GM10847 (cell line): ENCODE data around the gene ALDH16A1.

Experiments used
- POLR2A ChIP-seq: IDR thresholded peaks from 2 replicates; pipeline ENCODE4 v1.6.1; 2011; ENCODE audit not compliant: insufficient read length; ENCODE audit errors: extremely low read depth

The ALDH16A1 gene

DNA sequence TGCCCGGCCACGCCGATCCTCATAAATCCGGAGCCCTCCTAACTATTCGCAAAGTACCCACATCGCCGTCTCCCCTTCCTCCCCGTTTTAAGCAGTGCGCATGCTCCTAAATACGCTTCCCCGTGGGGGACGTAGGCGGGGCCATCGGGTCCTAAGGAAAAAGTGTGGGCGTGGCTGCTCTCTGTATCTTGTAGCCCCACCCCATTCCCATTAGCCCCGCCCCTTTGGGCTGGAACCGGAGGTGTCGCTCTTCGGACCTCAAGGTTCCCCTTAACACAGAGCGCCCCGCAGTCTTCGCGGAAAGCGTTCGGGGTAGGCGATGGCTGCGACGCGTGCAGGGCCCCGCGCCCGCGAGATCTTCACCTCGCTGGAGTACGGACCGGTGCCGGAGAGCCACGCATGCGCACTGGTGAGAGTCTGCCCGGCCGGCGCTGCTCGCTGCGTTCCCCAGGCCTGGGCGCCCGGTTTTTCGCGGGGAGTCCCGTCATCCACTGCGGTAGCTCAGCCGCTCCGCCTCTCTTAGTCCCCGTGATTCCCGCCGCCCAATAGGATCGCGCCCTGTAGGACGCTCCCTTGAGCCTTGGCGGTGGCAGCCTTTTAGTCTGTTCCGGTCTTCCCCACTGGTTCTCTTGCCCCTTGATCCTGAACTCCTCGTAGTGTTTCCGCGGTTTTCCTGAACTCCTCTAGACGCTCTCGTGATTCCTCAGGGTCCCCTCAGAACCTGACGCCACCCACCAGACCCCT is at the start of gene ALDH16A1:
Gene ALDH16A1, plus strand, starts transcription at position 213 of the 744 bp plus-strand sequence. Its CDS starts 107 bp downstream, at position 320.
- peak; percentile 91 for TF ChIP-seq POLR2A

DNA sequence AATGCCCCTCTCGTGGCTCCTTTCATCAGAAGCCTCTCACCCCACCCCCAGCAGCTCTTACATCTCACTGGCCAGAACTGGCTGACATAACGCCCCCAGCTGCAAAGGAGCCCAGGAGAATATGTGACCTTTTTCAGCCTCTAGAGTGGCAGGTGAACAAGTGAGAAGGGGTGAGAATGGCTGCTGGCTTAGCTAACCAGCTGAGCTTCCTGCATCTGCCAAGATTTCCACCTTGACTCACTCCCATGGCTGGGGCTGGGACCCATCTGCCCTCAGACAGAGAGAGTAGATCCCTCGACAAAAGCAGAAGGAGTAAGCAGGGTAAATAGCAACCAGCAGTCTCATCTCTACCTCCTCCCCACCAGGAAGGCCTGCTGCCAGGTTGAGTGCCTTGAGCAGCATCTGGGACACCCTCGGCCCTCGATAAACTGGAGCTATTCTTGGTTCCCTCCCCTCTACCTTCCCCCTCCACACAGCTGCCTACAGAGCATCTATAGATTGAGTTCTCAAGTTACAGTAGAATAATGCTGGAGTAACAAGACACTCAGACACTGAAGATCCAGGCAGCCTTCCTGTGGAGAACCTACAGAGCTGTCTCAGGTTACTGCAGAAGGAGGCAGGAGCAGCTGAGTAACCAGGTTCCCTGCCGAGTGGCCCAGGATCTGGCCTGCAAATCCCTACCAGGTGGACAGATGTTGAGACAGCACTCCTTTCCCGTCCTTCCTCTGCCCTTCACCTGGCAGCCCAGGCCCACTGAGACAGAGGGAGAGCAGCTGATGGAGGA is 49.4 kb upstream of the ALDH16A1 start:
- TF ChIP-seq POLR2A: no peak

DNA sequence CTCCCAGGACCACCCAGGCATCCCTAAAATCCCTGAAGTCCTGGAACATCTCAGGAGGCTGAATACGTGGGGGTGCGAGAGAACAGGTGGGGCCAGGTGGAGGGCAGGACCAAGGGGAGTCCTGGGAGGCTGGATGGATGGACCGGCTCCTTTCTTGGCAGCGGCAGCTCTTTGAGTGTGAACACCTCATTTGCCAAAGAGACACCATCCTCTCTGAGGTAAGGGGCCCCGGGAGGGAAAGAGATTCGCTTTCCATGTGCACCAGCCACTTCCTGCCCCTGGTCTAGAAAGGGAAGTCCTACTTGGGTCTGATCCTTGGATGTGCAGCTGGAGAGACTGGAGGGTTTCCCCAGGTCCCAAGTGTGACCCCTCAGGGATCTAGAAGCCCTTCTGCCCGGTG is 45.9 kb upstream of the ALDH16A1 start:
- no peak for TF ChIP-seq POLR2A

DNA sequence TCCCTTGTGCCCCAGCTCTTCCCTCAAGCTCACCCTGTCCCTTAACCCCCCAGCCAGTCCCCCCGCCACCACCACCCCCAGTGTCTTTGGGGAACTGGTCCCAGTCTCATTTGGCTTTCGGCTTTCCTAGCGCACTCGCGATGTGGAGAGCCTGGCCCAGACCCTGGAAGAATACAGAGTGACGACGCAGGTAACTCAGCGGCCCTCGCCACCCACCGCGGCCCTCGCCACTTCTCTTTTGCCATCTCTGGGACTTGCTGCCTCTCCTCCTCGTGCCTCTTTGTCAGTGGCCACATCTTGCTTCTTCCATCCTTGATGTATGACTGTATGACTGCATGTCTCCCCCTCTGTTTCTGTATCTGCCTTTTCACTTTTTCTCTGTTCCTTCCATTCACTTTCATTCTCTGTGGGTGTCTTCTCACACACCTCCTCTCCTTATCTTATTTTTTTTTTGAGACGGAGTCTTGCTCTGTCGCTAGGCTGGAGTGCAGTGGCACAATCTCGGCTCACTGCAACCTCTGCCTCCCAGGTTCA is 45.5 kb upstream of the ALDH16A1 start:
- TF ChIP-seq POLR2A: no peak

DNA sequence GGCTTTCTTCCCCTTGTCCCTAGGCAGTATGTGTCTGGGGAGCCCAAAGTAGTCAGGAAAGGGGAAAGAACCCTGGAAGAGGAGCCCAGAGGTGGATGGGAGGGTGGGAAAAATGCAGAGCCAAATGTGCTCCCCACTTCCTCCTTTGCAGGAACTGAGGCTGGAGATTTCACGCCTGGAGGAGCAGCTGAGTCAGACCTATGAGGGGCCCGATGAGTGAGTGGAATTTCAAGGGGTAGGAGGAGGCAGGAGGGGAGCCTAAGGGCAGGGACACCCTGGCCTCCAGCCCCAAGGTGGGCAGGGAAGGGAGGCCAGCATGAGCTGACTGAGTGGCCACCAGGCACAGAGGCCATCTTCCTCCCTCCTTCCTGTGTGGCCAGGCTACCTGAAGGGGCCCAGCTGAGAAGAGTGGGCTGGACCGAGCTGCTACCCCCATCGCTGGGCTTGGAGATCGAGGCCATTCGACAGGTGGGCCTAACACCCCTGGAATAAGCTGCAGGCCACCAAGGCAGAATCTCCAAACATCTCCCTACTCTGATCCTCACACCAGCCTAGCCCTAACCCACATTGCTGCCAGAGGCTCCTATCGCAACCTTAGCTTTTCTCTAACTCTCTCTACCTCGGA is 44.1 kb upstream of the ALDH16A1 start:
- no peak for TF ChIP-seq POLR2A

DNA sequence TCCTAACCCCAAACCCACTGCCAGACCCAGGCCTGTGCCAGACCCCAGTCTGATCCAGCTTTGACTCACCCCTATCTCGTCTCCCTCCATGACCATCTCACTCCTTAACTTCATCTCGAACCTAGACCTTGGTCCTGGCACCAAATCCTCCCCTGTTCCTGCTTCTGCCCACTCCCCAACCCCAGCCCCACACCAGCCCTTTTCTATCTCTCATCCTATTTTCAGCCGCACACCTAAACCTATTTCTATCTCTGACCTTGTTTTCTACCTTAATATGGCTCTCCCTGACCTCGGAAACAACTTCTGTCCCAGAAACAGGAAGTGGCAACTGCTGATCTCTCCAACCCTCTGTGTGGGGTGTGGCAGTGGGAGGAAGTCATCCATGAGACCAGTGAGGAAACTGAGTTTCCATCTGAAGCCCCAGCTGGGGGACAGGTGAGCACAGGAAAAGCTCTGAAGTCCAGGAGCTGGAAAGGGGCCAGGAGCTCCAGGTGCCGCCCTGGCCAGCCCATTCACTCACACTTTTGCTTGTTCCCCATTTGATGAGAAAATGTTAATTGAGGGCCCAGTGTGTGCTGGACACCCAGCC is 43.5 kb upstream of the ALDH16A1 start:
- no peak for TF ChIP-seq POLR2A

DNA sequence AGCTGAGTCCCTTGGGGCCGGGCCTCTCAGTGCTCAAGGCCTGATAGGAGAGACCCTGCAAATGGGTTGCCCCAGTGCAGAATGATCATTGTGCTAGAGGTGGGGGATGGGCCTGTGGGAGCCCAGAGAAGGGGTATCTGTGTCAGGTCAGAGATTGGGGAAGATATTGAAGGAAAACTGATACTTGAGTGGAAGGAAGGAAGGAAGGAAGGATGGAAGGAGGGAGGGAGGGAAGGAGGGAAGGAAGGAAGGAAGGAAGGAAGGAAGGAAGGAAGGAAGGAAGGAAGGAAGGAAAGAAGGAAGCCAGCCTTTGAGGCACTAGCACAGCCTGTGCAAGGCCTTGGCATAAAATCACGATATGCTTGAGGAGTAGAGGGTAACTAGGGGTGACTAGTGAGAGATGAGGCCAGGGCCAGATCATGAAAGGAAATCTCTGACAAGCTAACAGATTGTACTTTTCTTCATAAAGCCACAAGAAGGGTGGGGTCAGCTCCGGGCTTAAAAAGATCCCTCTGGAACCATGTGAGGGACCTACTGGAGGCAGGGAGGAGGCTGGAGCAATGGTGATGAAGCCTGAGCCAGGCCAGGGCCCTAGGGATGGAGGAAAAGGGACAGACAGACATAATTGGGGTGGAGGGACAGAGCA is 41.2 kb upstream of the ALDH16A1 start:
- TF ChIP-seq POLR2A: no peak

DNA sequence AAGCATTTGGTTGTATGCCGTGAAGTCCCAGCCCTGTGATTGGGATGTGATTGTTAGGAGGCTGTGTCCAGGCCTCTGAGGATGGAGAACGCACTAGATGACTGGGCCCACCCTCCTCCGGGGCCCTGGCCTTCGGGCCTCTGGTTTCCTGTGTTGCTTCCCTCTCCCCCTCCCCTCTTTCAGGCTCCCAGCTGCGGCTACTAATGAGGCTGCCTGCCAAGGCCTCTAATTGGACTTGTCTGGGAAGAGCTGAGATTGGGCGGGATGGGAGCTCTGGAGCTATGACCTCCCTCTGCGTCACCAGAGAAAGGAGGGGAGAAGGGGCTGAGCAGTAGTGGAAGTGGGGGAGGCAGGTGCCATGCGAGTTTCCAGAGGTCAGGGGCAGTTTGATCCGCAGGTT is 39.7 kb upstream of the ALDH16A1 start:
- TF ChIP-seq POLR2A: no peak

DNA sequence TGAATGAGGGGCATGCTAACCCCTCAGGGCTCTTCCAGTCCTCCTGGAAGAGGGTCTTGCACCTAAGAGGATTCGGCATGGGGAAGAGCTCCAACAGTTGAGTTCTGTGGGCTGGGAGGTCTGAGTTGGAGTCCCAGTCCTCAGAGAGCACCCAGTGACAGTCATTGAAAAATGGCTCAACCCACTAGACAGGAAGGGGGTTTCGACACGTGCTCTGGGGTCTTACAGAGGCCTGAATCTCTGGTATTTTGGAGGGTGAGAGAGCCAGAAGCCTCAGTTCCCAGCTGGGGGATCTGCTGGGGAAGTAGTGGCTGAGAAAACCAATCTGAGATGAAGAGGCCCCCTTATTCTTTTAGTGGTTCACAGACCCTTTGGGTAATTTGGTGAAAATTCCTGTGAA is 38.8 kb upstream of the ALDH16A1 start:
- no peak for TF ChIP-seq POLR2A

DNA sequence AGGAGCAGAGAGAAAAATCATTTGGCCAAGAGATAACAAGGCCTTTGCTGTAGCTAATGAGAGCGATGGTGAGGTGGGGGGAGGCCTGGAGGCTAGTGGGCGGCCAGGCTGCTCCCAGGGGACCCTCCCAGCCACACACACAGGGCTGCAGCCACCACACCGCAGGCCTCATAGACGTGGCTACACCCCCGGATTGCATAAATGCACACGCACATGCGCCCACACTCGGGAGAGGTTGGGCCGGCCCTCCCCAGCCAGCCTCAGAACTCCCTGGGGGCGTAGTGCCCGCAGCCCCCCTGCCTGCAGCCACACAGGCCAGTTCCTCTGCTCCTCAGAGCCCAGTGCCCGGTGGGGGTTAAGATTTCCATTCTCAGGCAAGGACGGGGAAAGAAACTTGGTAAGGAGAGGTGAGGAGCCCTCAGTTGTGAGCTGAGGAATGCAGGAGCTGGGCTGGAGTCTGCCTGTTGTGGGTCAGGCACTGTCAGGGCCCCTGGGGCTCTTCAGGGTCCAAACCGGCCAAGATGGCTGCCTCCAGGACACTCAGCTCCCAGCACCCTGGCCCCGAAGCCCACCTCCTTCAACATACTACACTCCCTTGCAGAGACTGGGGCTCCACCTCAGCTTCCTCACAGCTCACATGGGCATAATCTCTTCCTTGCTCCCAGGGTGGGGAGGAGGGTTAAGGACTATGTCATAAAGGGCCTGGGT is 37.8 kb upstream of the ALDH16A1 start:
- no peak for TF ChIP-seq POLR2A

DNA sequence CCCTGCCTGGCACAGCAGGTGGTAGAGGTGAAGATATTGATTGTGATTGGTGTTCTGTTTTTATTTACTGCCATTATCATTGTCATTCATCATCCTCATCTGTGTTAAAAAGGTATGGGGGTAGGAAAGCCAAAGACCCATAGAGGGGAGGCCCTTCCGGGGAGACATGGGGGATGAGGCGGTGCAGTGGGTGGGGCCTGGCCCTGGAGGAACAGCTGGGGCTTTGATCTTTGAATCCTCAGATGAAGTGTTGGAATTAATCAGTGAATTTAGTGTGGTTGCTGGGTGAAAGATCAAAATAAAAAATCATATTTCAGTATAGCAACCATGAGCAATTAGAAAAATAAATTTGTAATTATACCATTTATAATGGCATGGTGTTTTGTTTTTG is 37.2 kb upstream of the ALDH16A1 start:
- no peak for TF ChIP-seq POLR2A

DNA sequence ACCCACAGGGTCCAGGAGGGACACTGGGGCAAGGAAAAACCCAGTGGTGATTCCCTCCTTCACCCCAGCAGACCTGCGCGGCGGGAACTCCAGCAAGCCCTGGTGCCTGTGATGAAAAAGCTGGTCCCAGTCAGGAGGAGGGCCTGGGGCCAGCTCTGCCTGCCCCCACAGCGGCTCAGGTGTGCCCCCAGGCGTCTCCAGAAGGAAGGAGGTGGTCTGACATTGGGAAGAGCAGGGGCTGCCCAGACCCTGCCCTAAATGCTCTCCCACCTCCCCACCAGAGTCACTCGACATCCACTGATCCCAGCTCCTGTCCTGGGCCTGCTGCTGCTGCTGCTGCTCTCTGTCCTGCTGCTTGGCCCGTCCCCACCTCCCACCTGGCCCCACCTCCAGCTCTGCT is 35.9 kb upstream of the ALDH16A1 start:
- TF ChIP-seq POLR2A: no peak

DNA sequence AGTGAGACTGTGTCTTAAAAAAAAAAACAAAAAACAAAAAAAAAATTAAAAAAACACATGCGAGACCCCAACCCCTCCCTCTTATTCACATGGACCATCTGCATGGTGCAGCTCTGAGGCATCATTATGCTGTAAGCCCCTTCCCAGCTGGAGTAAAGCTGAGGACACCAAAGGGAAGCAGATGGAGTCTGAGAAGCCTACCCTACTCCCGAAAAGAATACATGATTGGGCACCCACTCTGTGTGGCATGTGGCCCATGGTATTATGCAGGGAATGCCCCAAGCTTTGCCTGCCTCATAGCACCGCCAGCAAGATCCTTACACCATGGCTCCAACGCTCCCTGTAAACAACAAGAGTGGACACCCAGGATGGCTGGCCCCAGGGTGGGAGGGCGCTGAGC is 34.5 kb upstream of the ALDH16A1 start:
- no peak for TF ChIP-seq POLR2A

DNA sequence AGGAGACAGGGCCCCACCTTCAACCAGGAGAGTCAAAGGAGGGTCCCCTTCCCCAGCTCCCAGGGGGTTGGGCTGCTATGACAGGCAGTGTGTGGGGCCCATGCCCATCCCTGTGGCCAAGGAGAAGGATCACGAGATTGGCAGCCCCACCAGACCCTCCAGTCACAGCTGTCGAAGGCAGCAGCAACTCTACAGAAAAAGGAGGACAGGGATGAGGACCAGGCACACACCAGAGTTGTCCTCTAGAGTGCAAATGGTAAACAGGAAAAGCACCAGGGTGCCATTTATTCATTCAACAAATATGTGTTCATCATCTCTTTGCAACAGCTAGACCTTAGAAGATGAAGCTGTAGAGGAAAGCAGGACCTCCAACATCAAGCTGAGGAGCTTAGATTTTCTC is 33.9 kb upstream of the ALDH16A1 start:
- no peak for TF ChIP-seq POLR2A
